Measurements from ENCODE around the gene POLR2L.

DNA sequence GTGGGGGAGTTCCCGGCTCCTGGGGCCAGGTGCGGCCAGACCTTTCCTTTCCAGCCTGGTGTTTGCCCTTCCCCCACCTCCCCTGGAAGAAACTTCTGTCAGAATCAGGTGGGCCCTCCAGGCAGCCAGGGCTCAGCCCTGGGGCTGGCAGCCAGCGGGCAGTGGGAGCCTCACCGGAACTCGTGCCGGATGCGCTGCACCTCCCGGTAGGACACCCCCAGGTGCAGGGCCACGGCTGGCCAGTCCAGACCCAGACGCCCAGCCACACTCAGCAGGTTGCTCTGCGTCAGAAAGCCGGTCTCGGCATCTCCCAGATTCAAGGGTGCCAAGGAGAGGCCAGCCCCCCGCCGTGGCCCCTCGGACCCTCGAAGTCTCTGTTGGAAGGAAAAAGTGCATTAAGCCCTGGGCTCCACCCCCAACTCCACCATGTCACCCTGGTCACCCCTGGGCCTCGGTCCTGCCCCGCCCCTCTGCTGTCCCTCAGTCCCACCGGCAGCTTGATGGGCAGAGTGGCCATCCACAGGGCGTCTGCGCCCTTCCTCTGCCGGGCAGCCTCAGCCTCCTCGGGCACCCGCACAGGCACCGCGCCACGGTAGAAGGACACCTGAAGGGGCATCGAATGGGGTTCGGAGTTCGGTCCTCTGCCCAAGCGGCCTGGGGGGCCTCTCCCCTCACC lies 42.5 kb downstream of the POLR2L start:
- TF ChIP-seq, protein P1, sequence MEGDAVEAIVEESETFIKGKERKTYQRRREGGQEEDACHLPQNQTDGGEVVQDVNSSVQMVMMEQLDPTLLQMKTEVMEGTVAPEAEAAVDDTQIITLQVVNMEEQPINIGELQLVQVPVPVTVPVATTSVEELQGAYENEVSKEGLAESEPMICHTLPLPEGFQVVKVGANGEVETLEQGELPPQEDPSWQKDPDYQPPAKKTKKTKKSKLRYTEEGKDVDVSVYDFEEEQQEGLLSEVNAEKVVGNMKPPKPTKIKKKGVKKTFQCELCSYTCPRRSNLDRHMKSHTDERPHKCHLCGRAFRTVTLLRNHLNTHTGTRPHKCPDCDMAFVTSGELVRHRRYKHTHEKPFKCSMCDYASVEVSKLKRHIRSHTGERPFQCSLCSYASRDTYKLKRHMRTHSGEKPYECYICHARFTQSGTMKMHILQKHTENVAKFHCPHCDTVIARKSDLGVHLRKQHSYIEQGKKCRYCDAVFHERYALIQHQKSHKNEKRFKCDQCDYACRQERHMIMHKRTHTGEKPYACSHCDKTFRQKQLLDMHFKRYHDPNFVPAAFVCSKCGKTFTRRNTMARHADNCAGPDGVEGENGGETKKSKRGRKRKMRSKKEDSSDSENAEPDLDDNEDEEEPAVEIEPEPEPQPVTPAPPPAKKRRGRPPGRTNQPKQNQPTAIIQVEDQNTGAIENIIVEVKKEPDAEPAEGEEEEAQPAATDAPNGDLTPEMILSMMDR (IDR thresholded peaks at IDR 0.05) = no peak
- no peak for TF ChIP-seq EZH2 (IDR thresholded peaks at IDR 0.05; ENCODE audit: borderline replicate concordance, insufficient read depth, low read depth, low read length, poor library complexity, severe bottlenecking)
